Measurements from ENCODE around the gene ACTN4.

Gene ACTN4

DNA sequence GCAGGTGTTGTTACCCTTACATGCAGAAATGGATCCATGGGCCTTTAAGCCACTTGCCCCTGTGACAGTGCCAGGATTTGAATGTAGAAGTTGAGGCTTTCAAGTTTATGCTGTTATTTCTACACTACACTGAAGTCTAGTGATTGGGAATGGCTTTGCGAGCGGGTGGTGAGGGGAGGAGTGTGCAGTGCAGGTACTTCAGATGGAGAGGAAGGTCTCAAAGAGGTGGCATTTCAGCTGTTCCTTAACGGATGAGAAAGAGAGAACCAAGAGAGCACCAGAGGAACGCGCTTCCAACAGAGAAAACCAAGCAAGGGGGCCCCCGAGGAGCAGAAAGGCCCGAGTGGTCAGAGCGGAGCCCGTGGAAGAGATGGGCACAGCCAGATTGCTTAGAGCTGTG is 13.3 kb downstream of the ACTN4 start:
- peak overlapping the region; percentile 92; the same call in 1 of the 2 replicates for H3K27ac ChIP-seq
- TF ChIP-seq, protein P1, sequence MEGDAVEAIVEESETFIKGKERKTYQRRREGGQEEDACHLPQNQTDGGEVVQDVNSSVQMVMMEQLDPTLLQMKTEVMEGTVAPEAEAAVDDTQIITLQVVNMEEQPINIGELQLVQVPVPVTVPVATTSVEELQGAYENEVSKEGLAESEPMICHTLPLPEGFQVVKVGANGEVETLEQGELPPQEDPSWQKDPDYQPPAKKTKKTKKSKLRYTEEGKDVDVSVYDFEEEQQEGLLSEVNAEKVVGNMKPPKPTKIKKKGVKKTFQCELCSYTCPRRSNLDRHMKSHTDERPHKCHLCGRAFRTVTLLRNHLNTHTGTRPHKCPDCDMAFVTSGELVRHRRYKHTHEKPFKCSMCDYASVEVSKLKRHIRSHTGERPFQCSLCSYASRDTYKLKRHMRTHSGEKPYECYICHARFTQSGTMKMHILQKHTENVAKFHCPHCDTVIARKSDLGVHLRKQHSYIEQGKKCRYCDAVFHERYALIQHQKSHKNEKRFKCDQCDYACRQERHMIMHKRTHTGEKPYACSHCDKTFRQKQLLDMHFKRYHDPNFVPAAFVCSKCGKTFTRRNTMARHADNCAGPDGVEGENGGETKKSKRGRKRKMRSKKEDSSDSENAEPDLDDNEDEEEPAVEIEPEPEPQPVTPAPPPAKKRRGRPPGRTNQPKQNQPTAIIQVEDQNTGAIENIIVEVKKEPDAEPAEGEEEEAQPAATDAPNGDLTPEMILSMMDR (conservative IDR thresholded peaks at IDR 0.05): no peak
- TF ChIP-seq ZFX (IDR thresholded peaks at IDR 0.05): no peak

DNA sequence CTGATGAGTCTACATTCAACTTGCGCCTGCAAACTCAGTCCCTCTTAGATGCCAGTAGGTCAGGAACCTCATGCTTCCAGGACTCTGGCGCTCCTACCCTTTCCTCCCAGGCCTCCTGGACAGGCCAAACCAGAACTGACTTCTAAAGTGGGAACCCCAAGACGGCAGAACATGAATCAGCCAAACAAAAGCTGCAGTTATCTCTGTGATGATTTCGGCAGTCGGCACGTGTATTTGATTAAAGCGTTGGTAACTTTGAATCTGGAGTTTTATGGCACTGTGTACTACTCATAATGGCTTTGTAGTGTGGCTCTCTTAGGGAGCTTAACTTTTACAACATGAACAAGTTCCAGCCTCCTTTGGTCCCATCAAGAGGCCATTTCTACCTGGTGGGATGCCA is 13.7 kb downstream of the ACTN4 start:
- no peak for TF ChIP-seq ZFX (IDR thresholded peaks at IDR 0.05)
- TF ChIP-seq, protein P1 (conservative IDR thresholded peaks at IDR 0.05): no peak
- H3K27ac ChIP-seq: no peak overlapping the region; the same call in 1 of the 2 replicates

DNA sequence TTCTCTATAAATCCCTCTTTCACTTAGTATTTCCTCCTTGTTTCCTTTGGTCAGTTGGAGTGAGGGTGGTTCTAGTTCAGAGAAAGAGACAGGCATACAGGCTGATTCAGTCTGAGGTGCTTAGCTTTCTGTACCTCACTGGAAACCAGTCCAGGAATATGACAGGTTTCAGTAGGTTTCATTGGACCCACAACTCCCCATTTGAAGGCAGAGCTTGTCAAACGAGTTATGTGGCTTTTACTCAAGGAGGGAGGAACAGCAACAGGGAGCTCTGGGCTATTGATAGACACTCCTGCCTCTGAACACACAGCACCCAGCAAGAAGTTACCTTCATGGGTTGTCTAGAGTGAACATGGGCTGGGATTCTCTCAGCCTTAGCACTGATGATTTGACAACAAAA is 14.5 kb downstream of the ACTN4 start:
- H3K27ac ChIP-seq: peak overlapping the region; percentile 53
- TF ChIP-seq, protein P1 (conservative IDR thresholded peaks at IDR 0.05): no peak
- TF ChIP-seq ZFX (IDR thresholded peaks at IDR 0.05): no peak

DNA sequence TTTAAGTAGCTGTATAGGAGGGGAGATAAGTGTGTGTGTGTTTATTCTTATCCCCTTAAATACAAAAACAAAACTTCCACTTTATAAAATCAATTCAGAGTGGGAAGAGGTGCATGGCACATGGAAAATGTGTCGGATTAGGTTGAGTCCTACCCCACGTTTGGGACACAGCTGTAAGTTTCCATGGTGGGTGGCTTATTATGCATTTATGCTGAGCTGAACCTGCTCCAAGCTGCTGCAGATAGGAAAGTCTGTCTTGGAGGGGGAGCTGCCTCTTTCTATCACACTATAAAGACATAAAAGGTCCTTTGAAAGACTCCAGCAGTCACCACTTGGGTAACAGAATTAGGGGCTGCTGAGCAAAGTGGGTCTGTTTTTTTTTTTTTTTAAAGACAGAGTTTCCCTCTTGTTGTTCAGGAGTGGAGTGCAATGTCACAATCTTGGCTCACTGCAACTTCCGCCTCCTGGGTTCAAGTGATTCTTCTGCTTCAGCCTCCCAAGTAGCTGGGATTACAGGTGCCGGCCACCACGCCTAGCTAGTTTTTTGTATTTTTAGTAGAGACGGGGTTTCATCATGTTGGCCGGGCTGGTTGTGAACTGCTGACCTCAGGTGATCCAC is 15.2 kb downstream of the ACTN4 start:
- peak overlapping the region; percentile 53 for H3K27ac ChIP-seq
- no peak for TF ChIP-seq ZFX (IDR thresholded peaks at IDR 0.05)

DNA sequence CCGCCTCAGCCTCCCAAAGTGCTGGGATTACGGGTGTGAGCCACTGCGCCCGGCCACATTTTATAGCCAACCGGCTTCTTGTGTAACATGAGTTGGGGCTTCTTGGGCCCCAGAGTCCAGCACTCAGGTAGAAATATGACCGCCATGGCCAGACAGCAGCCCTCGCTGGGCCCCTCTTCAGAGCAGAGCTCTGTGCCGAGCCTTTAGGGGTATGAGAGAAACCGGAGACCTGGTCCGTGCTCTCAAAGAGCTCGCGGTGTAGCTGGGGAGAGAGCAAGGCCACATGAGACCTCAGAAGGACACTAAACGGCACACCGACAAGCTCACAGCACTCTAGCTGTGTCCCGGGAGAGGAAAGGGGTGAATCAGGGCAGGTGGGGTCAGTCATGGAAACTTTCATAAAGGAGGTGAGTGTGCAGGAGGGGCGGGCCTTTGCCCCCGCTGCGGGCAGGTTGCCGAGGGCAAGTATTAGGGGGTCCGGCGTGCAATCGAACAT is 15.8 kb downstream of the ACTN4 start:
- TF ChIP-seq, protein P1 (conservative IDR thresholded peaks at IDR 0.05): no peak
- TF ChIP-seq ZFX (IDR thresholded peaks at IDR 0.05): no peak

DNA sequence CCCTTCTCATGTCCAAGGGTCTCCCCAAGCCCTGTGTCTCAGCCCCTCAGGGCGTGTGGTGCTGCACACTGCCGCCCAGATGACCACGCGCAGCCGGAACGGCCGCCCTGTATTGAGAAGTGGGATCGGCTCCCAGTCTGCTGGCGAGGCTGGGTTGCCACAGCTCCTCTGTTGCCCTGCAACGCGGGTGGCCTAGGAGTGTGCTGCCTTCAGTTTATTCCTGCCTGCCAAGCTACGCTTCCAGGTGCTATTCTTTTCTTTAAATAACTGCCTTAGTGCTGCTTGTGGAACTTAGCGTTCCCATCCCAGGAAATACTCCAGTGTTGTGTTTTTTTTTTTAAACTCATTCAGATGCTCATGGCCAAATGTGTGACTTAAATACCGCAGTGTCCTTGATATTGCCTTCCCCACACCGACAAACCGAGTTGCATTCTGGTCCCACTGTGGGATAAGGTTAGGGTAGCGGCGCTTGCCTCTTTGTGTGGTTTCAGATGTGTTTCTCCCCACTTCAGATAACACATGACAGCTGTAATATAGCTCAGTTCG is 16.6 kb downstream of the ACTN4 start:
- TF ChIP-seq ZFX (IDR thresholded peaks at IDR 0.05): no peak
- TF ChIP-seq, protein P1 (conservative IDR thresholded peaks at IDR 0.05): no peak
- H3K27ac ChIP-seq: no peak overlapping the region

More for the DNA sequence above, 15.8 kb downstream of the ACTN4 start:
- H3K27ac ChIP-seq: no peak overlapping the region

DNA sequence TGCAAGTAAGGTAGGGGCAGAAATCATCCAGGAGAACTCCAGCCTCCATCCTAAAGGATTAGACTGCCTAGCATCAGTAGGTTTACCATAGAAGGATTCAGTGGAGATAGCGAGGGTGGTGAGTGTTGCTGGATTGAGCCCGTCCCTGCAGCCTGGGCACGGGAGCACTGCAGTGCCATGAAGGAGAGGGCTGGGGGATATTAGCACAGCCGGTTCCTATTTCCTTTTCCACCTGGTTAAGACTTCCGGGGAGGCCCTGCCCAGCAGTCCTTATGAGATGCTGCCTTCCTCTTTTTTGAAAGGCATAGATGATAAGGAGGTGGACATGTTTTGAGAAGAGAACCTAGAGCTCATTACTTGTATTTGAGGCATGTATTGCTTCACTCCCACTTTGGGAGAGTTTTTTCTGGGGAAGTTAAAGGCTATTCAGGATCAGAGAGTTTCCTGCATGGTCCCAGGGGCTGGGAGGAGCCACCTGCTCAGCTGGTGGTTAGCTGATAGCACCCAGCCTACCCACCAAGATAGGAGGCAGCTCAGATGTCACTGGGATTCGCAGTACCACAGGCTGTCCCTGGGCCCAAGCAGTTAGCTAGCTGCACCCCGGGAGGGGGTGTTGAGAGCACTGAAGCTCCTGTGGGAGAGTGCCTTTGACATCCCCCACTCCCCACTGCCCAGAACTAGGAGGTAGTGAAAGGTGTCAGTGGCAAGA is 17.2 kb downstream of the ACTN4 start:
- no peak for TF ChIP-seq ZFX (IDR thresholded peaks at IDR 0.05)
- TF ChIP-seq, protein P1 (conservative IDR thresholded peaks at IDR 0.05): no peak
- no peak overlapping the region for H3K27ac ChIP-seq

Data from C4-2B (cell line).